H9 (cell line): ENCODE data around the gene DDX59. TPM values are rescaled to one million over a fixed set of nuclear protein-coding genes. Genes with fewer than 3 reads are reported as not detected.

ENCODE experiments used
- DNase-seq: peaks from one replicate; pipeline ENCODE4 v3.0.0-alpha.2; 2017
- H2AFZ ChIP-seq: one replicate; pipeline ENCODE4 v1.6.1; 2013; ENCODE audit warnings: mild to moderate bottlenecking, low read length, control low read depth, moderate library complexity
- H2AK5ac ChIP-seq: 2 replicates; pipeline ENCODE4 v1.6.1; 2013; ENCODE audit warnings: low read length, control low read depth, mixed read lengths; ENCODE audit not compliant: insufficient read length
- H2BK120ac ChIP-seq: one replicate; pipeline ENCODE4 v1.6.1; 2013; ENCODE audit warnings: low read depth, mild to moderate bottlenecking, low read length, control low read depth, inconsistent platforms; ENCODE audit not compliant: poor library complexity, severe bottlenecking
- H2BK12ac ChIP-seq: 2 replicates; pipeline ENCODE4 v1.6.1; 2013; ENCODE audit warnings: low read length, control low read depth, mixed read lengths, low read depth; ENCODE audit not compliant: insufficient read length
- H2BK15ac ChIP-seq: 2 replicates; pipeline ENCODE4 v1.6.1; 2013; ENCODE audit warnings: low read depth, low read length, control low read depth
- H2BK20ac ChIP-seq: one replicate; pipeline ENCODE4 v1.6.1; 2013; ENCODE audit warnings: low read depth, mild to moderate bottlenecking, low read length, control low read depth, inconsistent platforms; ENCODE audit not compliant: poor library complexity, severe bottlenecking
- H2BK5ac ChIP-seq: 2 replicates; pipeline ENCODE4 v1.6.1; 2013; ENCODE audit warnings: low read length, control low read depth, mixed read lengths; ENCODE audit not compliant: insufficient read length
- H3K14ac ChIP-seq: 2 replicates; pipeline ENCODE4 v1.6.1; 2013; ENCODE audit warnings: low read length, control low read depth; ENCODE audit not compliant: insufficient read depth
- H3K18ac ChIP-seq: 2 replicates; pipeline ENCODE4 v1.6.1; 2013; ENCODE audit warnings: low read depth, mild to moderate bottlenecking, mixed read lengths, low read length, control low read depth; ENCODE audit not compliant: insufficient read length
- H3K23ac ChIP-seq: 2 replicates; pipeline ENCODE4 v1.6.1; 2013; ENCODE audit warnings: low read length, control low read depth, mixed read lengths, low read depth; ENCODE audit not compliant: insufficient read length
- H3K23me2 ChIP-seq: 2 replicates; pipeline ENCODE4 v1.6.1; 2013; ENCODE audit warnings: low read depth, mild to moderate bottlenecking, mixed read lengths, low read length, control low read depth; ENCODE audit not compliant: insufficient read length, poor library complexity, severe bottlenecking
- H3K27ac ChIP-seq: 2 replicates; pipeline ENCODE4 v1.5.1; 2013; ENCODE audit warnings: low read length, control low read depth, mixed read lengths, low read depth; ENCODE audit not compliant: insufficient read length
- H3K27me3 ChIP-seq: 2 replicates; pipeline ENCODE4 v1.6.1; 2013; ENCODE audit warnings: low read length, control low read depth, inconsistent platforms; ENCODE audit not compliant: insufficient read depth
- H3K4ac ChIP-seq: 2 replicates; pipeline ENCODE4 v1.6.1; 2013; ENCODE audit warnings: low read depth, mild to moderate bottlenecking, control low read depth, inconsistent platforms, low read length, moderate library complexity
- H3K4me1 ChIP-seq: 2 replicates; pipeline ENCODE4 v1.6.1; 2013; ENCODE audit warnings: low read length, control low read depth, inconsistent platforms; ENCODE audit not compliant: insufficient read depth
- H3K4me2 ChIP-seq: 2 replicates; pipeline ENCODE4 v1.6.1; 2013; ENCODE audit warnings: low read length, control low read depth, mixed read lengths; ENCODE audit not compliant: insufficient read length, insufficient read depth
- H3K56ac ChIP-seq: 2 replicates; pipeline ENCODE4 v1.6.1; 2013; ENCODE audit warnings: low read depth, mild to moderate bottlenecking, mixed read lengths, low read length, control low read depth; ENCODE audit not compliant: insufficient read length
- H3K79me1 ChIP-seq: 2 replicates; pipeline ENCODE4 v1.6.1; 2013; ENCODE audit warnings: low read depth, mild to moderate bottlenecking, moderate library complexity, low read length, control low read depth, inconsistent platforms; ENCODE audit not compliant: insufficient read depth, poor library complexity, severe bottlenecking
- H3K79me2 ChIP-seq: 2 replicates; pipeline ENCODE4 v1.6.1; 2013; ENCODE audit warnings: low read length, control low read depth, inconsistent platforms; ENCODE audit not compliant: insufficient read depth
- H3K9ac ChIP-seq: 2 replicates; pipeline ENCODE4 v1.6.1; 2013; ENCODE audit warnings: low read length, control low read depth, mixed read lengths; ENCODE audit not compliant: insufficient read length; ENCODE audit errors: extremely low read depth
- H3K9me3 ChIP-seq: one replicate; pipeline ENCODE4 v1.6.1; 2013; ENCODE audit warnings: low read depth, low read length, inconsistent platforms; ENCODE audit not compliant: control insufficient read depth
- H3T11ph ChIP-seq: one replicate; pipeline ENCODE4 v1.6.1; 2013; ENCODE audit warnings: mild to moderate bottlenecking, low read length, control low read depth, inconsistent platforms
- H4K20me1 ChIP-seq: one replicate; pipeline ENCODE4 v1.6.1; 2013; ENCODE audit not compliant: control insufficient read depth, insufficient read length, insufficient read depth
- H4K5ac ChIP-seq: 2 replicates; pipeline ENCODE4 v1.6.1; 2013; ENCODE audit warnings: low read depth, mild to moderate bottlenecking, mixed read lengths, low read length, control low read depth; ENCODE audit not compliant: insufficient read length
- H4K8ac ChIP-seq: replicated peaks from 2 replicates; pipeline ENCODE4 v1.6.1; 2013; ENCODE audit warnings: low read length, control low read depth, mixed read lengths, low read depth; ENCODE audit not compliant: insufficient read length
- H4K91ac ChIP-seq: 2 replicates; pipeline ENCODE4 v1.6.1; 2013; ENCODE audit warnings: low read depth, mild to moderate bottlenecking, moderate library complexity, mixed read lengths, low read length, control low read depth; ENCODE audit not compliant: insufficient read length
- H3K27ac Mint-ChIP-seq, 3 experiments: 2 replicates in 2 of 3; 3 replicates in 1 of 3; pipeline ENCODE4 v1.8.0; 2020 to 2021; ENCODE audit warnings: mixed read lengths in 3 of 3, mild to moderate bottlenecking in 1 of 3, moderate library complexity in 1 of 3
- H3K27me3 Mint-ChIP-seq: 2 replicates; pipeline ENCODE4 v1.8.0; 2021; ENCODE audit warnings: low read depth, mild to moderate bottlenecking, moderate library complexity, mixed read lengths
- H3K36me3 Mint-ChIP-seq, 3 experiments: 2 replicates in 2 of 3; 3 replicates in 1 of 3; pipeline ENCODE4 v1.8.0; 2020 to 2021; ENCODE audit warnings: low read depth in 3 of 3, mixed read lengths in 3 of 3; ENCODE audit not compliant: insufficient read depth in 1 of 3
- H3K4me1 Mint-ChIP-seq, 2 experiments: 2 replicates each; pipeline ENCODE4 v1.8.0; 2020; ENCODE audit warnings: mixed read lengths in 2 of 2
- H3K4me3 Mint-ChIP-seq, 2 experiments: 2 replicates in 1 of 2; 3 replicates in 1 of 2; pipeline ENCODE4 v1.8.0; 2020 to 2021; ENCODE audit warnings: mild to moderate bottlenecking in 2 of 2, mixed read lengths in 2 of 2, moderate library complexity in 1 of 2
- H3K9me3 Mint-ChIP-seq, 2 experiments: 2 replicates in 1 of 2; 3 replicates in 1 of 2; pipeline ENCODE4 v1.8.0; 2020; ENCODE audit warnings: mild to moderate bottlenecking in 2 of 2, mixed read lengths in 2 of 2, moderate library complexity in 1 of 2
- WGBS: extraction: QIAGEN DNeasy Blood & Tissue Kit; methylation state at CpG from one replicate; pipeline ENCODE4 v1.1.7; 2013; ENCODE audit warnings: missing lambda C conversion rate, low lambda C conversion rate, mixed read lengths; ENCODE audit not compliant: insufficient read length; ENCODE audit errors: extremely low coverage; 5-methylcytosine and 5-hydroxymethylcytosine counted together
- total RNA-seq: library from RNA; stranded (reverse); gene quantifications from 2 replicates; pipeline ENCODE4 v1.2.1, GENCODE V29; 2021
- TF ChIP-seq, protein P1 (sequence below): fragments of 200-600 bp; sonication (generic); conservative IDR thresholded peaks from 3 replicates; pipeline ENCODE4 v1.8.0; 2021; ENCODE audit warnings: antibody characterized with exemption, mild to moderate bottlenecking

Gene DDX59
- total RNA-seq, 1 experiment from 2014 or later = 14.0 TPM

DNA sequence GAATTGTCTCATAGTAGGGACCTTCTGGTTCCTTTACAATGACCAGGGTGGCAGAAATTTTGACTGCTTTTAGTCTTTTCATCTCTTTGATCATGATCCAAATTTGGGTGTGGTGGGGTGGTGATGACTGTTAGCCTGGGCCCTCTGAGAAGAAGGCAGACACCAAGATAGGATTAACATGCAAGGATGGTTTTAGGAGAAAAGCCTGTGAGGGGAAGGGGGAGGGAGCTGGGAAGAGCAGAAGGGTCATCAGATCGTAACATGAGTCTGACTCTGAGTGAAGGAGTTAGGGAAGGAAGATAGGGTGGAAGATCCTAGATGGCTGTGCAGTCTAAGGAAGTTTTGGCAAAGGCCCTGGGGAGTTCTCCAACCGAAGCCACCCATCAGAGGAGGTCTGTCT lies 40.5 kb upstream of the DDX59 start:
- Histone ChIP-seq H4K5ac (no peak overlapping the region), H3K23me2 (no peaks in the 10 kb centered on the region), H3K56ac (no peak overlapping the region), H3T11ph (no peak overlapping the region), H3K79me2 (no peaks in the 10 kb centered on the region), H4K8ac (no peak overlapping the region), H2BK20ac (no peak overlapping the region), H3K27me3 (no peaks in the 10 kb centered on the region), H2BK5ac (no peak overlapping the region), H2AFZ (no peak overlapping the region), H3K27ac (no peak overlapping the region), H3K4me1 (no peaks in the 10 kb centered on the region), H2BK12ac (no peak overlapping the region), H2AK5ac (no peak overlapping the region), H3K18ac (no peak overlapping the region), H4K20me1 (no peaks in the 10 kb centered on the region), H4K91ac (no peak overlapping the region), H3K4ac (no peak overlapping the region), H3K79me1 (no peaks in the 10 kb centered on the region), H3K23ac (no peak overlapping the region), H3K4me2 (no peak overlapping the region), H3K9me3 (no peaks in the 10 kb centered on the region), H3K9ac (no peak overlapping the region), H2BK120ac (no peak overlapping the region), H2BK15ac (no peak overlapping the region), H3K14ac (no peak overlapping the region)
- H3K27me3 Mint-ChIP-seq = no peaks in the 10 kb centered on the region; the same call in 1 of the 2 replicates
- no peak overlapping the region for H3K27ac Mint-ChIP-seq
- no peaks in the 10 kb centered on the region for H3K36me3 Mint-ChIP-seq
- no peak for DNase-seq
- TF ChIP-seq, protein P1, sequence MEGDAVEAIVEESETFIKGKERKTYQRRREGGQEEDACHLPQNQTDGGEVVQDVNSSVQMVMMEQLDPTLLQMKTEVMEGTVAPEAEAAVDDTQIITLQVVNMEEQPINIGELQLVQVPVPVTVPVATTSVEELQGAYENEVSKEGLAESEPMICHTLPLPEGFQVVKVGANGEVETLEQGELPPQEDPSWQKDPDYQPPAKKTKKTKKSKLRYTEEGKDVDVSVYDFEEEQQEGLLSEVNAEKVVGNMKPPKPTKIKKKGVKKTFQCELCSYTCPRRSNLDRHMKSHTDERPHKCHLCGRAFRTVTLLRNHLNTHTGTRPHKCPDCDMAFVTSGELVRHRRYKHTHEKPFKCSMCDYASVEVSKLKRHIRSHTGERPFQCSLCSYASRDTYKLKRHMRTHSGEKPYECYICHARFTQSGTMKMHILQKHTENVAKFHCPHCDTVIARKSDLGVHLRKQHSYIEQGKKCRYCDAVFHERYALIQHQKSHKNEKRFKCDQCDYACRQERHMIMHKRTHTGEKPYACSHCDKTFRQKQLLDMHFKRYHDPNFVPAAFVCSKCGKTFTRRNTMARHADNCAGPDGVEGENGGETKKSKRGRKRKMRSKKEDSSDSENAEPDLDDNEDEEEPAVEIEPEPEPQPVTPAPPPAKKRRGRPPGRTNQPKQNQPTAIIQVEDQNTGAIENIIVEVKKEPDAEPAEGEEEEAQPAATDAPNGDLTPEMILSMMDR = no peak
- H3K9me3 Mint-ChIP-seq = no peaks in the 10 kb centered on the region
- no CpG with 5 or more reads among the region's 2 CpGs for WGBS
- H3K4me3 Mint-ChIP-seq = no peak overlapping the region
- peaks cover 6 to 9% of the 10 kb centered on the region in 2 experiments; a peak in 3 of 4 replicates for H3K4me1 Mint-ChIP-seq
